HepG2 (cell line): ENCODE results near the gene ZNF414.

ENCODE experiments used
- FOXA1 ChIP-seq, 2 experiments: fragments of 450-650 bp in 1 of 2; sonication (generic) in 1 of 2; formaldehyde crosslinking in 1 of 2; IDR thresholded peaks; 2 replicates each; pipeline versions ENCODE4 v1.4.0 to v1.6.1; 2016 to 2020; ENCODE audit warnings: missing genetic modification reagents in 1 of 2
- POLR2AphosphoS5 ChIP-seq: IDR thresholded peaks from 2 replicates; pipeline ENCODE4 v1.6.1; 2012; ENCODE audit warnings: low read depth, low read length
- SP2 ChIP-seq: sonication (generic); formaldehyde crosslinking; IDR thresholded peaks from 2 replicates; pipeline ENCODE4 v1.5.1; 2020; ENCODE audit warnings: mild to moderate bottlenecking, missing genetic modification reagents

GRCh38 chr19:8557642-8558238, 43.8 kb upstream of the ZNF414 start:
- no peak for TF ChIP-seq SP2 (CRISPR knock-in tag)
- no peak for TF ChIP-seq POLR2AphosphoS5
- TF ChIP-seq FOXA1 (IDR thresholded peaks at IDR 0.05) = no peak
- no peak for TF ChIP-seq FOXA1 (CRISPR knock-in tag; IDR thresholded peaks at IDR 0.05)
